Psoas muscle (tissue), 8 donors: ENCODE data around the gene TGFBRAP1. TPM values are rescaled to one million over a fixed set of nuclear protein-coding genes. Genes with fewer than 3 reads are reported as not detected.

Experiments
- ATAC-seq, 4 donors: fragments of 200-7000 bp; cut with Tn5 transposase; one replicate each; pipeline ENCODE4 v1.9.1; 2020; ENCODE audit warnings: moderate library complexity in 3 of 4, mild to moderate bottlenecking in 2 of 4
- DNase-seq, 2 donors: peaks; one replicate each; pipeline ENCODE4 v3.0.0-alpha.2; 2020
- H3K27ac ChIP-seq: fragments of 200-600 bp; one replicate; pipeline ENCODE4 v1.8.0; 2022
- H3K27me3 ChIP-seq, 3 donors: fragments of 200-600 bp in 1 of 3; one replicate each; pipeline versions ENCODE4 v1.6.1 to v1.8.0; 2013 to 2022; ENCODE audit warnings: low read length in 2 of 3, mild to moderate bottlenecking in 2 of 3, moderate library complexity in 1 of 3; ENCODE audit not compliant: insufficient read depth in 3 of 3
- H3K36me3 ChIP-seq, 2 donors: fragments of 200-600 bp in 1 of 2; one replicate each; pipeline versions ENCODE4 v1.6.1 to v1.8.0; 2013 to 2022; ENCODE audit warnings: low read depth in 1 of 2, mild to moderate bottlenecking in 1 of 2, moderate library complexity in 1 of 2; ENCODE audit not compliant: insufficient read depth in 1 of 2
- H3K4me1 ChIP-seq: fragments of 200-600 bp; one replicate; pipeline ENCODE4 v1.8.0; 2022
- H3K4me3 ChIP-seq: fragments of 200-600 bp; one replicate; pipeline ENCODE4 v1.8.0; 2022; ENCODE audit warnings: mild to moderate bottlenecking
- H3K9me3 ChIP-seq: fragments of 200-600 bp; one replicate; pipeline ENCODE4 v1.8.0; 2022
- CTCF ChIP-seq: fragments of 200-600 bp; IDR thresholded peaks from one replicate; pipeline ENCODE4 v1.8.0; 2022; ENCODE audit warnings: antibody characterized with exemption
- WGBS, 3 donors: extraction: QIAGEN DNeasy Blood & Tissue Kit; methylation state at CpG; one replicate each; pipeline versions ENCODE4 v1.1.6 to v1.1.7; 2013; 5-methylcytosine and 5-hydroxymethylcytosine counted together
- intact Hi-C, 2 donors: fragments of 100-400 bp; cut with DNase I; formaldehyde crosslinking; loops; one replicate each; pipeline versions ENCODE4 v1.11.0 to v1.14.2; 2022
- polyA plus RNA-seq, 3 donors: library from polyadenylated mRNA; stranded (reverse); fragments of 200-250 nt; gene quantifications; one replicate each; pipeline ENCODE4 v1.2.3, GENCODE V29; 2013
- total RNA-seq, 4 donors: library from RNA; stranded (reverse); fragmentation: NEBNext Ultra II Directional in 2 of 4; extraction: Animal tissue kit (Norgen Biotek cat#: 25700) in 2 of 4; gene quantifications; one replicate each; pipeline versions ENCODE4 v1.2.1 to v1.2.4, GENCODE V29; 2021 to 2023
- donor health status: healthy with polysubstance abuse.
- donor health status: DM: no; HTN: no; CAD: no; lungs with moderate emphysema.
- donor health status: Bipolar disorder and iron deficiency.
- donor health status: healthy.
- donor health status: DM: yes; HTN: yes; CAD: no.
- donor health status: DM: no; HTN: no; CAD: no.
- donor health status: DM: no; HTN: no; CAD: no.
- donor health status: DM: yes; HTN: yes; CAD: no.

Gene TGFBRAP1
- total and polyA plus RNA-seq, 7 donors: 5.4 to 21.4 (median 16.3) TPM

DNA sequence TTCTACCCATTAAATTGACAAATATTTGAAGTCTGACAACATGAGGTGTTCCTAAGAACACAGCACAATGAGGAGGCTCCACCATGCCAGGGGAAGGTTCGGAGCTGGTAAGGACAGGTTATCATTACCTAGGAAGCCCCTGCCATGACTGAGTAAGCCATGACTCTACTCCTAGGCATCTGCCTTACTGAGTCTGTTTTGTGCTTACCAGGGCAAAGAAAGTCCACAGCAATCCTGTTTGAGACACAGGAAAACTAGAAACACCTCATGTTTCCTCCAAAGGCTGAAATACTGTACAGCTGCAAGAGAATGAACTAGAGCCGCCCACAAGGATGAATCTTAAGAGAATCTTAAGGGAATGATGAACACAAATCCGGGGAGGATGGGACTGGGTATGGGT lies 11.6 kb downstream of the TGFBRAP1 start:
- no peak for TF ChIP-seq CTCF
- ATAC-seq: no peak

GRCh38 chr2:105315314-105315713 lies 14.2 kb downstream of the TGFBRAP1 start:
- ATAC-seq (no peak), DNase-seq (no peak)
- Histone ChIP-seq H3K4me1 (peaks cover 16% of the 10 kb centered on the region), H3K27ac (no peak overlapping the region), H3K36me3 (peaks cover 0 to 2% of the 10 kb centered on the region in 2 donors), H3K9me3 (no peaks in the 10 kb centered on the region), H3K4me3 (no peak overlapping the region), H3K27me3 (no peaks in the 10 kb centered on the region)
- intact Hi-C loops: no loop called here
- WGBS, 3 donors: 62 to 83% (median 67%) methylated on average over 3 of the region's 3 CpGs
- no peak for TF ChIP-seq CTCF

More for the DNA sequence above, 11.6 kb downstream of the TGFBRAP1 start:
- H3K27ac ChIP-seq: no peak overlapping the region
- DNase-seq: no peak
- intact Hi-C loops: no loop called here
- H3K4me3 ChIP-seq: no peak overlapping the region
- no peaks in the 10 kb centered on the region for H3K9me3 ChIP-seq
- H3K27me3 ChIP-seq: no peaks in the 10 kb centered on the region
- peaks cover 0 to 2% of the 10 kb centered on the region in 2 donors for H3K36me3 ChIP-seq
- WGBS, 3 donors: 80 to 93% (median 89%) methylated on average over 3 of the region's 3 CpGs
- H3K4me1 ChIP-seq: peaks cover 26% of the 10 kb centered on the region

- Histone ChIP-seq H3K9me3 (no peaks in the 10 kb centered on the region), H3K27me3 (no peaks in the 10 kb centered on the region), H3K4me1 (peaks cover 9% of the 10 kb centered on the region), H3K36me3 (peaks cover 0 to 2% of the 10 kb centered on the region in 2 donors), H3K4me3 (no peak overlapping the region), H3K27ac (no peak overlapping the region)
- DNase-seq: no peak
- TF ChIP-seq CTCF: no peak
- ATAC-seq: no peak
- intact Hi-C loops: no loop called here
Measured at GRCh38 chr2:105313877-105314276, 15.7 kb downstream of the TGFBRAP1 start.

- ATAC-seq: peak; percentile 67 to 80 (median 76)
- DNase-seq: peak; percentile 32 to 55
- H3K36me3 ChIP-seq: peaks cover 6 to 22% of the 10 kb centered on the region in 2 donors
- WGBS, 3 donors: 60 to 80% (median 64%) methylated on average over 4 of the region's 4 CpGs
- intact Hi-C loops: no loop called here
- no peaks in the 10 kb centered on the region for H3K27me3 ChIP-seq
- no peak overlapping the region for H3K4me3 ChIP-seq
- H3K4me1 ChIP-seq: no peaks in the 10 kb centered on the region
- TF ChIP-seq CTCF: no peak
- H3K27ac ChIP-seq: no peak overlapping the region
- no peaks in the 10 kb centered on the region for H3K9me3 ChIP-seq
Measured at GRCh38 chr2:105309147-105309545, 20.4 kb downstream of the TGFBRAP1 start.
